Dedifferentiated amniotic fluid mesenchymal stem cell (primary cell): ENCODE measurements around the gene ARRB1.
A peak's percentile ranks its signal among the peaks of the same experiment; 100 is the strongest.
"Not testable (repeated sequence)": the region's sequence is repeated elsewhere in the genome, so short reads cannot be mapped to it uniquely, and the experiment has no call there.

Source experiments
- DNase-seq: peaks from one replicate; pipeline ENCODE4 v3.0.0-alpha.2; 2016; ENCODE audit errors: extremely low spot score

The ARRB1 gene

GRCh38 chr11:75344186-75344585, 7.3 kb downstream of the ARRB1 start:
- no peak for DNase-seq

- DNase-seq: no peak
Measured at GRCh38 chr11:75342966-75343870, 8.2 kb downstream of the ARRB1 start.

- no peak for DNase-seq
Measured at GRCh38 chr11:75342231-75342918, 9.1 kb downstream of the ARRB1 start.

GRCh38 chr11:75341612-75342011, 9.8 kb downstream of the ARRB1 start:
- DNase-seq: no peak

- DNase-seq: no peak
Measured at GRCh38 chr11:75339685-75340409, 11.6 kb downstream of the ARRB1 start.

- no peak for DNase-seq
Measured at GRCh38 chr11:75338516-75339208, 12.8 kb downstream of the ARRB1 start.

- DNase-seq: no peak
Measured at GRCh38 chr11:75337195-75337654, 14.2 kb downstream of the ARRB1 start.

GRCh38 chr11:75334976-75335375, 16.5 kb downstream of the ARRB1 start:
- DNase-seq: no peak

GRCh38 chr11:75334402-75334891, 17.0 kb downstream of the ARRB1 start:
- no peak for DNase-seq

- no peak for DNase-seq
Measured at GRCh38 chr11:75333807-75334140, 17.7 kb downstream of the ARRB1 start.

- DNase-seq: no peak
Measured at GRCh38 chr11:75333022-75333806, 18.2 kb downstream of the ARRB1 start.

GRCh38 chr11:75331761-75332160, 19.7 kb downstream of the ARRB1 start:
- not testable (repeated sequence) for DNase-seq

- DNase-seq: not testable (repeated sequence)
Measured at GRCh38 chr11:75331304-75331703, 20.2 kb downstream of the ARRB1 start.

GRCh38 chr11:75330886-75331285, 20.6 kb downstream of the ARRB1 start:
- not testable (repeated sequence) for DNase-seq

GRCh38 chr11:75330291-75330690, 21.2 kb downstream of the ARRB1 start:
- no peak for DNase-seq

GRCh38 chr11:75328426-75329277, 22.8 kb downstream of the ARRB1 start:
- DNase-seq: peak; percentile 62

GRCh38 chr11:75326439-75326810, 25.0 kb downstream of the ARRB1 start:
- no peak for DNase-seq

- peak; percentile 76 for DNase-seq
Measured at GRCh38 chr11:75325713-75326438, 25.6 kb downstream of the ARRB1 start.

GRCh38 chr11:75324740-75325139, 26.7 kb downstream of the ARRB1 start:
- DNase-seq: no peak
